ENCODE results near the gene PLOD2.
"Not testable (repeated sequence)": the region's sequence is repeated elsewhere in the genome, so short reads cannot be mapped to it uniquely, and the experiment has no call there.

Gene PLOD2

DNA sequence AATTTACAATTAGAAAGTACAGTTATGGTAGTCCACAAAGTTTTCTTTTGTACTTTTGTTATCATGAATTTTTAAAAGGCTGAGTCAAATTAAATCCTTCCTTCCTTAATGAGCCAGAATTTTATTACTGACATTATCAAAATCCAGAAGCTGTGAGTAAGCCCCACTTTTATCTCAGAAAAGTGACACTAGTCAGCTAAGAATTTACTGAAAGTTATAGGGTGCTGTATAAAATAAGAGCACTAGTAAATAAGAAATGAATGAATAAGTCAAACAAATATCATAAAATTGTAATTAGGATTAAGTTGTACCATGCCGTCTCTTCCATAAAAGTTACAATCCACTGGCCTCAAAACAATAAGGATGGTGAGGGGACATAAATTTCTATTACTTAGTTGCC is 15.3 kb downstream of the PLOD2 start:
- DNase-seq, result no peak

DNA sequence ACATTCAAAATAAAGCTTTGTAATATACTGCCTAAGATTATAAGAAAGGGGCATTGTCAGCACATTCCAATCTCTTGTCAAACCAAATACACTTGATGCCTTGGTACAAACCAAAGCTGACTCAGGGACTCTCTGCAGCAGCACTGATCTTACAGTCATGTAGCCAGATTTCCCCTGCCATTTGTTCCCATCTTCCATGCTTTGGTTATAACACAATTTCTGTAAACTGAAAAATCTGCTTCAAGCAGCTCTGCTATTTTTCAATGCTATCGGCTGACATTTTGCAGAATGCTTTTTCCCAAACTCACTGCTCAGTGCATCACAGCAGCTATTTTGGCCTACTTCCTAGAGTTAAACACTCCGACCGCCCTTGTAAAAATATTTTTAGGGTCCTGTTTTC is 18.2 kb downstream of the PLOD2 start:
- DNase-seq, result no peak

DNA sequence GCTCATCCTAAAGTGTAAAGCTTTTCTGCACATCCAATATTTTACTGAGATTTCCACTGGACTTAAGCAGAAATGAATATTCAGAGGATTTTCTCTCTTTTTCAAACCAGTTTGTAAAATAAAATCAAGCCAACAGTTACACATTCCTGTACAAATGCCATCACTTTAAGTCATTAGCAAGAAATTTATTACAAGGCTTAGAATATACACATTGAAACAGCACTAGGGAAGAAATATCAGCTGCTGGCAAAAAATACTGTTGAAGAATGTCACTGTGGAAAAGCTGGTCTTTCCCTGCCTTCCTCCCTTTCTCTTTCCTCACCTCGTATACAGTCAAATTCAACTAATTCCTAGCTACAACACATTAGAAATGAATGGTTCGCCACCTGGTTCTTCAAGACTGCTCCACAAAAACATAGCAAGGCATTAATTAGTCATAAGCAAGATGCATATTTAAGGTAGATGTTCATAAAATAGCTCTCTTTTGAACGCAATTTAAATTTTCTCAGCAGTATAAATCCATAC is 21.3 kb downstream of the PLOD2 start:
- no peak for DNase-seq

DNA sequence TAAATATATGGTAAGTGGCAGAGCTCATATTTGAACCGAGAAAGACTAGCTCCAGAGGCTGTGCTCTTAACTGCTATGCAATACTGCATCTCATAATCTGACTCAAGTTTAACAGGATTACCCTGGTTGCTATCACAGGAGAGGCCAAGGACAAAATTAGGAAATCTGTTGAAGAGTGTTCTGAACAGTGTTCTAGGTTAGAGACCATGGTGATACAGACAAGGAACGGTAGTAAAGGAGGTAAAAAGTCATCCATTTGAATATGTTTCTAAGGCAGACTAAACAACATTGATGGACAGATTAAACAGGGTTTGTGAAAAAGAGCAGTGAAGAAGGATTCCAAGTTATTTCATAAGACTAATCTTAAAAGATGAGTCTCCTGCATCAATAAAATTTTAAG is 22.1 kb downstream of the PLOD2 start:
- DNase-seq, result no peak

DNA sequence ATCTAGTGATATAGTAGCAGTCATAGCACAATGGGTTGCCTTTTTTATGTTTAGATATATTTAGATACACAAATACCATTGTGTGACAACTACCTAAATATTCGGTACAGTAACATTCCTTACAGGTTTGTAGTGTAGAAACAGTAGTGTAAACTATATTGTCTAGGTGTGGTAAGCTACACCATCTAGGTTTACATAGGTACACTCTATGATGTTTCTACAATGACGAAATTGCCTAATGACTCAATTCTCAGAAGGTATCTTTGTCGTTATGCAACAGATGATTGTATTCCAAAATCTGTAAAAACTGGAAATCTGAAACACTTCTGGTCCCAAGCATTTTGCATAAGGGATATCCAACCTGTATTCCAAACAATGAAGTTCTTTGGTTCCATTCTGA is 24.3 kb downstream of the PLOD2 start:
- no peak for DNase-seq

DNA sequence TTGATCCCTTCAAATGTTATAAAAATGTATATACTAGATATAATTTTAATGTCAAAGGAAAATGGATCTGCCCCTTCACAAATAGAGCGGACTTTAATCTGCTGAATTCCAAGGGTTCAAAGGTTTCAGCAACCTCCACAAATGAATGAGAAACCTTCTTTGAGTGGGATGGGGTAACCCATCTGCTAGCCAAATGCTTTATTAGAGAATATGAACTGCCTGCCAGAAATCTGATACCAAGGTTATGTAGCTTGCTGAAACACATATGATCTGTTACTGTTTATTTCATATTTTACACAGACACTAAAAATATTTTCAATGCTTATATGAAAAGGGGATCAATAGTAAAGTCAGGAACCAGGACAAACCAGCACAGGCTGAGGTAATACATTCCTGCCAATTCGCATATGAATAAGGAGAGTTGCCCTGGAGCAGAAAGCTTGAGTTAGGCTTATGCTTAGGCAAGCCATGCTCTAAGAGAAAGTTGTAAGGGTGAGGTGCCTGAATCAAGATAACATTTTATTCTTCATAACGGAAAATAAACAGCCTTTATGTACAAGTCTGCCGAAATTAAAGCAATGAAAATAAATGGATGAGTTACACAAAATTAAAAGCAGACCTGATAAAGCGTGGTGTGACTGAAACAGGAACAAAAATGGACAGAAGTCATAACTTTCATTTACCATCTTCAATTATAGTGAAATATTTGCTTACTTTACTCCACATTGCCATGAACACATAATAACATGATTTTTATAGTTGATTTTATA is 26.5 kb downstream of the PLOD2 start:
- no peak for DNase-seq

DNA sequence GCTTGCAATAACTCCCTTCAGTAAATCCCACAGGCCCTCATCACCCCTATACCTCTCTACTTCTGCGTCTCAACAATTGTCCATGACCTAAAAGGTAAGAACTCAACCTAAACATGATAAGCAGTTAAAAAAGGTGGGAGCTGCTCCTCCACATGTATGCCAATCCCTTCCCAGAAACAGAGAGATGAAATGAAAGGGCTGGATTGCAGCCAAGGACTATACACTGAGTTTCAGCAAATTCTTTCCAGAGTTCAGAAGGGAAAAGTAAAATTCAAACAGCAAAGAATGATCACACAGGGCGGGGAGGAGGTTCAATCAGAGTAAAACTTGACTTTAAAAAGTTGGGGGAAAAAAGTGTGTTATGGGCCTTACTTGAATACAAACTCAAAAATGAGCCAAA is 27.5 kb downstream of the PLOD2 start:
- no peak for DNase-seq

DNA sequence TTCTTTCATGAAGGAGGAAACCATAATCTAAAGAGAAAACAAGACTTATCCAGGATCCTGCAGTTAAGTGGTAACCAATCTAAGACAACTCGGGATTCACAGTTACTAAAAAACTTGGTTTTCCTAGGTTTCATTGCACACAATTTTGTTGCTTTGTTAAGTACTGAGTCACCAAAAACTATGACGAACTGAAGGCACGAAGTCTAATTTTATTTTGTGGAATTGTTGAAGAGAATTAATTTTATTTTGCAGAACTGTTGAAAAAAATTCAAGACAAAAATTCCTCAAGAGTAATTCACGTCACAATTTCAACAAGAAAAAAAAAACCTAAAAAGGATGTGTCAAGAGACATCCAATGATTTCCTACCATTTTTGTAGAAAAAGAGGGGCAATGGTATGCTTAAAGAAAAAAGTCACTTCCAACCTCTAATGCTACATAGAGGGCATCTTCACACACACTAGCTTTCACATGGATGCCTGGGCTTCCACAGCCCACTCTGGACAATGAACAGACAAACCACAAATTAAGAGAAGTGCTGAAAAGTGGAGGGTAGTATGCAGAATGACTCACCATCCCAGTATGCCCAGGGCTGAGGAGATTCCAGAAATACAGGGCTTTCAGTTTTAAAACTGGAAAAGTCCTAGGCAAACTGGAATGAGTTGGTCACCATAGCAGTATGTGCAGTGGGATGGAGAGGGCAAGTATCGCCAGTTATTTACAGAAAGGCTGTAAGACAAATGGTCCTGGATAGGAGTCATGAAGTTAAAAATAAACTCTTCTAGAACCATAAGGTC is 29.2 kb downstream of the PLOD2 start:
- DNase-seq, result no peak

DNA sequence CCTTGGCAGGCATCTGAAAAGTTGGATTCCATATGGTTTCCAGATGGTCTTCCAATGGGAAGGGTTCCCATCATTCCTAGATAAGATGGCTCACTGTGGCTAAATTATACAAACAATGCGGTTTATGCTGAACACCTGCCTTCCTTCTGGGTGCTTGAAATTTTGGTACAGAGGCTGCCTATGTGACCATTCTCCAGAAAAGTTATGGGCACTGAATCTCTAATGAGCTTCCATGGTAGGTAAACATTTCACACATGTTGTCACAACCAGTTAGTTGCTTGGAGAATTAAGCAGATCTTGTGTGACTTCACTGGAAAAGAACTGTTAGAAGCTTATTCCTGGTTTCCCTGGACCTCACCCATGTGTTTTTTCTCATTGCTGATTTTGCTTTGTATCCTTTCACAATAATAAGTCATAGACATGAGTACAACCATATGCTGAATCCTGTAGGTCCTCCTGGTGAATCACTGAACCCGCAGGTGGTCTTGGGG is 30.1 kb downstream of the PLOD2 start:
- no peak for DNase-seq

DNA sequence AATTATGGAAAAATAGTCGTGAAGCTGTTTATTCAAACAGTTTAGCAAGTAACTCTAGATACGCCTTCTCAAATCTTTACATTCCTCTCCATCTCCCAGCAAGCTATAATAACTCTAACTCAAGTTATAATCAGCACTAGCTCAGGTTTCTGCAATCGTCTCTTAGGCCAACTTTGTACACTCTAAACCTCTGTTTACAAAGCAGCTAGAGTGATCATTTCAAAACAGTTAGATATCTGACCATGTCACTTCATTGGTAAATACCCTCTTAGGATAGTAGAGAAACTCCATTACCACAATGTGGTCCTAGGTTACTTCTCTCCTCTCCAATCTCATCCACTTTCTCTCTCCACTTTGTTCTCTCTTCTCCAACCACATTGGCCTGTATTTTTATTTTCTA is 31.2 kb downstream of the PLOD2 start:
- DNase-seq, result no peak

DNA sequence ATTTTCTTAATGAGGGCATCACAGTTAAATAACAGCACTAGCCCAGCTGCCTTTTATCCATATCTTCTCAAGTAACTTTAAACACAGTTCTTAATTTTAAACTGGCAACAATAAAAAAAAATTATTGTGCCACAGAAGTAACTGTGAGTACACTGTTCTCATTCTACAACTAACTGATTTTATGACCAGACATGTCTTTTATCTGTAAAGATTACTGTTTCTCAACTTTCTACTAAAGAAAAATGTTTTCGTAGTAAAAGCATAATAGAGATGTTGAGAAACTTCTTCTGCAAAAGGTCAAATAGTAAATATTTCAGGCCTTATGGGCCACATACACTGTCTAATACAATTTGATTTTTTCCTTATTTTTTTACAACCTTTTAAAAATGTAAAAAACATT is 32.0 kb downstream of the PLOD2 start:
- DNase-seq, result no peak

DNA sequence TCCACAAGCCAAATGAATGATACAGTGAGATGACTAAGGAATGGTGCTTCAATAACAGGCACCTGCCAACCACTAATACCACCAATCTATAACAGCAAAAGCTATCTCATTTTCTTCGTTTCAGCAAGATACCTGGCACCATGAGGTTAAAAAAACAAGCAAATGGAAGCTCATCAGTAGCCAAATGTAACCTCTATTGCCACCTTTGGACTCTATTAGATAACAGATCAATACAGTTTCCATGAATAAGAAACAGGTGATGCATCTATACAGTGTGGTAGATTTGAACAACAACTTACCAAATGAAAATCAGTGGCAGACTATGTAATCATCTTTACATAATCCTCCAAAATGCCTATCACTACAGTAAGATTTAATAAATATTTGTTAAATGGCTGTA is 32.8 kb downstream of the PLOD2 start:
- DNase-seq, result no peak

DNA sequence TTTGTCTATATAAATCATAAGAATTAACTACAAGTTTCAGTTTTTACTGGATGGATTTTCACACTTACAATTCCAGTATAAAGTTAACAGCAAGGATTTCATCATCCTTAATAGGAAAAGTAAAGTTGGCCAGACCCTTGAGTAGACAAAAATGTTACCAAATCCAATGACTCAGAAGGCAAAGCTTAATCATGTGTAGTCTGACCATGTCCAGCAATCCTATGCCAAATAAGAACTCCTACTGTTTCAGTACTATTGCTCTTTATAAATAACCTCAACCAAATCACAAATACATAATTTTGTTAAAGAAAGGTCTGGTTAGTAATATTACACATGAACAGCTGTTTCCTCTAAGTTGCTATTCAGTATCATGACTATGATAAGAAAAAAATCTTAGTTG is 35.0 kb downstream of the PLOD2 start:
- no peak for DNase-seq

DNA sequence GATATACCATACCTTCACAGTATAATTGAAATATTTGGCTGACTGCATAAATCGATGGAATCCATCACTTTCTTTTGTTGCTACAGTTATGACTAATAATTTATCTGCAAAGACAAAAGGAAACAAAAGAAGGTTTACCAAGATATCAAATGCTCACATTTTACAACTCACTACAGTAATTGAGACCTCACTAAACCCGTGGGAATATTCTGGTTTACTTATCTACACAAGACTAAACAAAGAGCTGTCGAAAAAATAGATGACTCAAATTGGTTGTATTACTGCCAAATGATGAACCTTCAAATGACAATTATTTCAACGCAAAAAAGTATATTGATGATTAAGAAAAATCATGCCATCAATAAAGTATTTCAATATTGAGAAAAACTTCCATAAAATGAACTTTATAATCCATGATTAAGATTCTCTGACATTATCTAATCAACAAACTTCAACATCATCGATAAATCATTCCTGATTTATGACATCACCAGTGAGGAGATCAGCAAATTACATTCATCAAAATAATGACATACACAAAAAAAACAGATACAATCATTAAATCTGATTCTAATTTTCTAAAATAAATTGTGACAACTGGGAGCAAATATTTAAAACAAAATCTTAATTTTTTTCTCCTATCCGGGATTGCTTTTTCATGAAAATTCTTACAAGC is 36.7 kb downstream of the PLOD2 start:
- no peak for DNase-seq

DNA sequence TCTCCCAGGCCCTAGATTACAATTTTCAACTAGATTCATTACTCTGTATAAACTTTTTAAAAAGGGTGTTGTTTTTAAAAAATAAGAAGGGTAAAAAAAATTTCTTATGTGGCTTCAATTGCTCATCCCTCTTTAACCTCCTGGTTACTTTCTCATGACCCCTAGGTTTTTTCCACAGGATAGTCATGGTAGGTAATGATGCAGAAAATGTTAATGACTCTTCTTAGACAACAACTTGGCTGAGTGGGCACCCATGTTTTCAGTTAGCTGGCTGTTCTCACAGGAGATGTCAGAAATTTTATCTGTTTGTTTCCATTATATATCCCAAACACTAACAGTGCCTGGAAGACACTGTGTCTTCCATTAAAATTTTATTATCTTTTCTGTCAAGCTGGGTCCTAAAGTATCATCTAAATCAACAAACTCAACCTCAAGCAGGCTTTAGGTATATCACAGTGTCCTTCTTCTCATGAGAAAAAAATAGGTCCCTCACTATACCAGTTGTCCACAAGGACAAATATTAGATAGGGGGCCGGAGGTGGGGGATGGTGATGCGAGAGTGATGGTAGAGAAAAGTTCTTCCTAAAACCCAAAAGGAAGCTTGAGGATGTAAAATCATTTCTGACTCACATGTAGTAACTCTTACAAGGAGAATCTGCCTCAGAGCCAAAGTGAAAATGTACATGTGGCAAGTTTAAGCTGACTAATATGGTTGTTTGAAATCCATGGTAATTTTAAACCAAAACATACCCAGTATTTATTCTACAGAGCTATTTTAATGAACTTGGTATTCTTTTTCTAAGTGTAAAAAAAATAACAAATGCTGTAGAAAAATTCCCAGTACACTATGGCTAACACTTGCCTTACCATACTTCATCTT is 43.3 kb downstream of the PLOD2 start:
- no peak for DNase-seq

DNA sequence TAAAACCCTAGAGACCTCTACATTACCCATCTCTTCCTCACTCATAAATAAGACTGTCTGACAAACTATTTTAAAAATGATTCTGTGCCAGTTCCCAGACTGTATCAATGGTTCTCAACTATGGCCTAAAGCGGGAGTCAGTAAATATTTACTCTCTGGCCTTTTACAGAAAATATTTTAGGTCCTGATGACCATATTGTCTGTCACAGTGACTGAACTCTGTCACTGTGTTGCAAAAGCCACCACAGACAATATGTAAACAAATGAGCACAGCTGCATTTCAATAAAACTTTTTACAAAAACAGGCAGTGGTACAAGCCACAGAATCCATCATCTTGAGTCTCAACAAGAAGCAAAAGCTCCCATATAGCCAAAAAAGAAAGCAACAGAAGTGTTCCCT is 45.4 kb downstream of the PLOD2 start:
- no peak for DNase-seq

DNA sequence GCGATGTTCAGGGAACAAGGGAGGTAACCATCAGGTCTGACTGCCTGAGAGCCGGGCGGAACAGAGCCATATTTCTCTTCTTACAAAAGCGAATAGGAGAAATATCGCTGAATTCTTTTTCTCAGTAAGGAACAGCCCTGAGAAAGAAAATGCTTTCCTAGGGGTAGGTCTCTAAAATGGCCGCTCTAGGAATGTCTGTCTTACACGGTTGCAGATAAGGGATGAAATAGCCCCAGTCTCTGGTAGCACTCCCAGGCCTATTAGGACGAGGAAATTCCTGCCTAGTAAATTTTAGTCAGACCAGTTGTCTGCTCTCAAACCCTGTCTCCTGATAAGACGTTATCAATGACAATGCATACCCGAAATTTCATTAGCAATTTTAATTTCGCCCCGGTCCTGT is 47.2 kb downstream of the PLOD2 start:
- DNase-seq, result not testable (repeated sequence)

DNA sequence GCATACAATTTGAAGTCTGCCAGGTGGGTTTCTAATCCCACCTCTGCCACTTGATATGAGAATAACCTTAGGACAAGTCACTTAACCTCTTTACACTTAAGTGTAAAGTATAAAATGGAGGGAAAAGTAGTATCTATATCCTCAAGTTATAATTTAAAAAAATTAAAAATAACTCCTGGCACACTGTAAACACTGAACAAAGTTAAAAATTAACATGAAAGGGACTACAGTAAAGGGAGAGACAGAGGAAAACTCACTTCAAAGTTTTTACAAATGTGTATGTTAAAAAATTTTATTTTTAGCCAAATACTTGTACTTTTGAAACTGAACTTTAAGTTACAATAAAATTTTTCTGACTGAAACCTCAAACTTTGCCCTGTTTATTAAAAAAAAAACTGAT is 49.6 kb downstream of the PLOD2 start:
- DNase-seq, result no peak

DNA sequence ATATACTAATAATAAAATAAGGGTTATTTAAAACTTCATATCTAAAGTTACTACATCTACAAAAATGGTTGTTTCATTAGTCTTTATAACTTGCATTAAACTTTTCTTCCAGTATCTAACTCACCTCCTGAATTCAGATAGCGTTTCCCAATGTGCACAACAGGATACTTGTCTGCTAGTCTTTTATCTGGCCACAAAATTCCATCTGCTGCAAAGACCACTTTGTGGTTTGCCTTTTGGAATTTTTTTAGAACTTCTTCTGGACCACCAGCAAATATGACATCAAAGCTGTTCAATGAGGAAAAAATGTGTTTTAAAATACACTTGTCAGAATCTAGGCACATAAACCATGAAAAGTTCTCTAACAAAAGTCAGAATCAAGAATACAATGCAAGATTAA is 50.8 kb downstream of the PLOD2 start:
- DNase-seq, result no peak

DNA sequence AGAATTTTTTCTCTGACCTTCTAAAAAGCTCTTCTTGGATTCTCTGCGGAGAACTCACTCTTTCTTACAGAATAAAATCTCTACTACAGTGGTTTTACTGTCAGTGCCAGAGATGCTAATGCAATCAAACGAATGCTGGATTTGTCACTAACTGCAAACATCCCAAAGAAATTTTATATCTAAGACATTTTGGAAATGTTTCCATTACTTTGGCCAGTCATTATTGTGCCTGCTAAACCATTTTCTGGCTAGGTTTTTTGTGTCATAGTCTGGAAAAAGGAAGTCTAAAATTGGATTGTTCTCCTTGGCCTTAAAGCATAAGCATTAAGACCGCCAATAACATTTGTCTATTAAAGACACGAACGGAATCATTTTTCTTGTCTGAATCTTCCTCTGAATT is 54.0 kb downstream of the PLOD2 start:
- DNase-seq, result no peak

DNA sequence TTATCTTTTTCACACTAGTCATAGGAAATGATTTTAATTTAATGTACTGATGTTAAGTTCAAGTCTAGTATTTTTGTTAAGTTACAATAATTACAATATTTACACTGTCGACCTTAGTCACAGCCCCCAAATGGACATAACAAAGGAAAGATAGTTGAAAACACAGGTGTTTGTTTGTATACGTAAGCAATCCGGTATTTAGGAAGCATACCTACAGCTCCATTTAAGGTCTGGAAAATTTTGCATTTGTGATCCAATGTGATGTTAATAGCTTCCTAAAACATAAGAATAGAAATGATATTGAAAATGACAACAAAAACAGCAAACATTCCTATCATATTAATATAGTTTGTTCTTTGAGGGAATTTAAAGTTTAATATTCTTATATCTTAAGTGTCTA is 56.9 kb downstream of the PLOD2 start:
- no peak for DNase-seq

DNA sequence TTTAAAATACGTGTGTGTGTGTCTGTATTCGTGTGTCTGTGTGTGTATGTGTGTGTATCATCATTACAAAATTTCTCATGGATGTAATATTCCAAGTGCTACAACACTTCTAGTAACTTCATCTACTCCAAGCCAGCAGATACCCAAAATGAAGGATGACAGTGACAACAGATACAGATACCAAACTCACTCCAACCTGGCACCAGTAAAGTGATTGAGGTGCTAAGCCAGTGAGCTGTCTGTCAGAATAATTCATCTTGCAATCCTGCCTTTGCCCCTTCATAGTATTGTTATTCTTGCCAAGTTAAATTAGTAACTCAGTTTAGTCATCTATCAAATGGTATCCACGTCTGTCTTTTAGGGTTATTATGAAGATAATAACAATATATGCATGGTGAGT is 58.1 kb downstream of the PLOD2 start:
- no peak for DNase-seq

All from right kidney (tissue), 1 donor.